ENCODE measurements around the gene AFF3.
"Not testable (repeated sequence)": the region's sequence is repeated elsewhere in the genome, so short reads cannot be mapped to it uniquely, and the experiment has no call there.

AFF3 gene

GRCh38 chr2:99957332-99958133, 184.9 kb downstream of the AFF3 start:
- no peak for DNase-seq

GRCh38 chr2:99956232-99957030, 186.0 kb downstream of the AFF3 start:
- DNase-seq = no peak

DNA sequence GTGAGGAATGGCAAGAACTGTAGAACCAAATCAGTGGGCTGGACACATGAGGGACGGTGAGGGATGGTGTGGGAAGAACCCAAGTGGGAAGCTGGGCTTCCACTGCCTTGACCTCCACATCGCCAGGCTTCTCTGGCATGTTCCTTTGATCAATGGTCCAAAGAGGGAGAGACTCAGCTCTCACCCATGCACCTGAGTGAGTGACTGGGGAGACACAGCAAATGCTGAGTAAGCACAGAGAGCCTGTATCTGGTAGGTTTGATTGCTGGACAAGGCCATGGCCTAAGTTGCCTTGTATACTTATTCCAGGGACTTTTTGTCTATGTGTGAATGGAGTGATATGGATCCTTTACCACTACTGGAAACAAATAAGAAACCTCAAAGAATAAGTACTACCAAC, 188.6 kb downstream of the AFF3 start:
- DNase-seq = no peak

- no peak for DNase-seq
Observed at GRCh38 chr2:99949963-99950362, 192.4 kb downstream of the AFF3 start.

- no peak for DNase-seq
Observed at GRCh38 chr2:99949530-99949929, 192.9 kb downstream of the AFF3 start.

- no peak for DNase-seq
Observed at GRCh38 chr2:99948010-99948409, 194.4 kb downstream of the AFF3 start.

DNA sequence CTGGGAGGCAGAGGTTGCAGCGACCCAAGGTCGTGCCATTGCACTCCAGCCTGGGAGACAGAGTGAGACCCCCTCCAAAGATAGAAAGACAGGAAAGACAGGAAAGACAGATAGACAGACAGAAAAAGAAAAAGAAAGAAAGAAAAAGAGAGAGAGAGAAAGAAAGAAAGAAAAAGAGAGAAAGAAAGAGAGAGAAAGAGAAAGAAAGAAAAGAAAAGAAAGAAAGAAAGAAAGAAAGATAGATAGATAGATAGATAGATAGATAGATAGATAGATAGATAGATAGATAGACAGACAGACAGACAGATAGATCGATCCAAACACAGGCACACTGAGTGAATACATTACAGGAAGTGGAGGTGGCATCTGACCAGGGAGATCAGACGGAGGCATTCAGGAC, 195.0 kb downstream of the AFF3 start:
- DNase-seq = not testable (repeated sequence)

DNA sequence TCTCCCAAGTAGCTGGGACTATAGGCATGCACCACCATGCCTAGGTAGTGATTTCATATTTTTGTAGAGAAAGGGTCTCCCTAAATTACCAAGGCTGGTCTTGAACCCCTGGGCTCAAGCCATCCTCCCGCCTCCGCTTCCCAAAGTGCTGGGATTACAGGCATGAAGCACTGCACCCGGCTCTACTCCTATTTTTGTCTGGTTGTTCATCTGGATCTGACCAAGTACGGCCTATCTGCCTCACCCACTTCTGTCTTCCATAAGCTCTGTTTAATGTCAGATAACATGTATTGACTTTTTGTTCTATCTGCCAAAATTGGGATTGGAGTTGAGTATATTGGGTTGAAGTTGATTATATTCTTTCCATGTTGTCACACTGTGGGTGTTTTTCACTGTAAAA, 198.4 kb downstream of the AFF3 start:
- DNase-seq = no peak

GRCh38 chr2:99942561-99943347, 199.6 kb downstream of the AFF3 start:
- DNase-seq = no peak

- no peak for DNase-seq
Observed at GRCh38 chr2:99940963-99941362, 201.4 kb downstream of the AFF3 start.

DNA sequence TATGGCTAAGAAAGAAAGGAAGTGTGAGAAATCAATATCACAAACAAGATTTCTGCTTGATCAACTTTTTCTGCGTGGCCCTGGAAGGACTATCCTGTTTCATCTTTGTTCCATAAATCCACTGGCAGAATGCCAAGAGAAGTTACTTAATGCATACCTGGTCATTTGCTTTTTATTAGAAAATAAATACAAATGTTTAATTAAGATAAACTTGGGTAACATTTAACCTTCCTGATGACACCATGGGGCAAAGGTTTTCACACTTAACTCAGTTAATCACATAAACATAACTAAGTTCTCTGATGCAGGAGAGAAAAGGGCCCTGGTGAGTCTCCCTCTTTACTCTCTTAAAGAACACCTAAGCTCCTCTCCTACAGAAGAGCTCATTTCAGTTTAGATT, 203.3 kb downstream of the AFF3 start:
- DNase-seq = no peak

GRCh38 chr2:99938250-99938649, 204.1 kb downstream of the AFF3 start:
- no peak for DNase-seq

DNA sequence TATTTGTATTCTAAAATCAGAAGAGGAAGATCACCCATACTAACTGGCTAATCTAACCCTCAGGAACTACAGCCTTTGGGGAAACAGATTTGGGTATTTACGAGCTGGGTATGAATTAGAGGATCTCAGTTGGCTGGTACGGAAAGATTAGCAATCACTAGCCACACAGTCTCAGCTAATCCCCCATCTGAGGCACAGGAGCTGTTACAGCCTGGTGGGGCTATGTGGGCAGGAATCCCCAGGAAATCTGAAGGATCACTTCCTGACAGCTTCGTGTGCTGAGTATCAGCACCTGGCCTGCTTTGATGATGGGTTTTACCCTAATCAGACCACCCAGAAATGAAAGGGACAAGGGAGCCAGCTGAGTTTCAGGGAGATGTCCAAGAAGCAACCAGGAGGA, 206.3 kb downstream of the AFF3 start:
- no peak for DNase-seq

DNA sequence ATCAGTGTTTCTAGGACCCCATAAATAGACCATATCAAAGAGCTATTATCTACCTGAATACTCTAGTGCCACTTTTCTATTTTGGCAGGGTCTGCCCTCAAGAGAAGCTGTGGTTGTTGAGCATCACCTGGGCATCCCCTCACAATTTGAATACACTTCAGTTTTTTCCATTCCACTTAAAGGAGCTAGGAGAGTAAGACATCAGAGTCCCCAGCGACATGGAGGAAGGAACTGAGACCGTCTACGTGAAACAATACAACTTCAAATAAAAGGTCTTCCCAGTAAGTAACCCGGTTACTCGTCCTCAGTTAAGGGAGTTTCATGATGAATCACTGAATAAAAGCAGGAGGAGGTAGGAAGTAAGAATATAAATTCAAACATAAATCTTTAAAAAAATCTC, 206.7 kb downstream of the AFF3 start:
- no peak for DNase-seq

DNA sequence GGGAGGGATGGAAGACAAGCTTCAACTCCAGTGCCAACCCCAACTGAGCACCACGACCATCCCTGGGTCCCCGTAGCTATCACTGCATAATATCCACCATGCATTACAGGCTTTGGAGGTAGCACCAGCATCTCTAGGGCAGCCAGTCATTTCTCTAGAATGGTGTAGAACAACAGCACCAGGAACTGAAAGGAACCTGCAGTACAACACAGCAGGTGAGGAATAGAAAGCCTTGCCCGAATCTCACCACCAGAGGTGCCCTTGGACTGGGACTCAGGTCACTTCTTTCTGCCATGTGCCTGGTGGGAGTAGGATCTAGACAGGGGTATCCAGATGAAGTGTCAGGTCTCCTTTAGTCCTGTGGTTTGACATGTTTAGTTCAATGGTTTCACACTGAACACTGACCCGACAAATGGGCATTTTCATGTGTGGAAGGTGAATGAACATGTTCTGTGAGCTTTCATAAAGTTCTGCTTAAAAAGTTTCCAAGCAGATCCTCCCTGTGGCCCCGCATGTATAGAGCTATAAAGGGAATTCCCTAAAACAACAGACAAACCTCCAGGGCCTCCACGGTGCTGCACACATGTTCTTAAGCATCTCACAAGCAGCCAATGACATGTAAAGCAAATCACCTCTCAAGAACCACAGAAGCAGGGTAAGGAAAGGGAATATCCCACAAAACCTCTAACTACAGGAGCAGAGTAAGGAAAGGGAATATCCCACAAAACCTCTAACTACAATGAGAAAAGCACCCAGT, 208.3 kb downstream of the AFF3 start:
- no peak for DNase-seq

- not testable (repeated sequence) for DNase-seq
Observed at GRCh38 chr2:99933491-99933890, 208.9 kb downstream of the AFF3 start.

GRCh38 chr2:99928470-99929053, 213.8 kb downstream of the AFF3 start:
- no peak for DNase-seq

DNA sequence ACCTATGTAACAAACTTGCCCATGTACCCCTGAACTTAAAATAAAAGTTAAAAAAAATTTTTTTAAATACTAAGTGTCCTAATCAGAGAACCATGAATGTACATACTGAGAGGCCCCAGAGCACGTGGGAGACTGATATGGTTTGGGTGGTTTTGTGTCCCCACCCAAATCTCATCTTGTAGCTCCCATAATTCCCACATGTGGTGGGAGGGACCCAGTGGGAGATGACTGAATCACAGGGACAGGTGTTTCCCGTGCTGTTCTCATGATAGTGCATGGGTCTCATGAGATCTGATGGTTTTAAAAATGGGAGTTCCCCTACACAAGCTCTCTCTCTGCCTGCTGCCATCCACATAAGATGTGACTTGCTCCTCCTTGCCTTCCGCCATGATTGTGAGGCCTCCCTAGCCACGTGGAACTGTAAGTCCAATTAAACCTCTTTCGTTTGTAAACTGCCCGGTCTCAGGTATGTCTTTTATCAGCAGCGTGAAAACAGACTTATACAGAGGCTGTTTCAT, 214.6 kb downstream of the AFF3 start:
- not testable (repeated sequence) for DNase-seq

GRCh38 chr2:99926986-99927385, 215.4 kb downstream of the AFF3 start:
- no peak for DNase-seq

GRCh38 chr2:99925960-99926359, 216.4 kb downstream of the AFF3 start:
- DNase-seq = no peak

DNA sequence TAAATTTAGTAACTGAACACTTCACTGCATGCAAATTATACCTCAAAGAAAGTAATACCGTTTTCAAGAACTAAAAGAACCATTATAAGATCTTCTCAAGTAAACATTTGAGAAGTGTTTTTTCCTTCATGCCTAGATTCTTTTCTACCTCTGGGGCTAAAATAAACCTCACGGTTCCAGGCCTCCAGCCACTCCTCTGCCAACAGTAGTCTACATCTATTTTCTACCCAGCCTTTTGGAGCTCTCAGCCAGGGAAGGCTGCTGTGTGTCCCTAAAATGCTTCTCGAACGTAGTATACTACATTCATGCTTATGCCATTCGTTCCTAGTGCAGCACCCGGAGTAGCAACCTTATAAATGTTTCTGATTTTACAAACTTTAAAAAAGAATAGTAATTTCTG, 219.7 kb downstream of the AFF3 start:
- DNase-seq = no peak

DNA sequence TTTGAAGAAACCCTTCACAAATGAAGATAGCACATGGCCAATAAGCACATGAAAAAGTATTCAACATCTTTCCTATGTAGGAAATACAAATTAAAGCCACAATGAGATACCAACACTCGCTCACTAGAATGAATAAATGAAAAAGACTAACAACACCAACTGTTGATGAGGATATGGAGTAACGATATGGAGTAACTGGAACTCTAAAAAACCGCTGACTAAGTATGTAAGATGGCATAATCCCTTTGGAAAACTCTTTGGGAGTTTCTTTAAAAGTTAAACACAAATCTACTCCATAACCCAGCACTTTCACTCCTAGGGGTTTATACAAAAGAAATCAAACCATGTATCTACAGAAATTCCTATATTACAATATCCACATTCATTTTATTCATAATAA, 220.5 kb downstream of the AFF3 start:
- no peak for DNase-seq
